A673 (cell line): ENCODE measurements around the gene ETDB. TPM values are rescaled to one million over a fixed set of nuclear protein-coding genes. Genes with fewer than 3 reads are reported as not detected.

Experiments
- BruUV-seq: library from RNA; stranded (reverse); fragments of 400-500 nt; replicated peaks from 2 replicates; lab custom pipeline; 2021; lab: Mats Ljungman, UMichigan
- CTCF ChIA-PET: fragments of 300-600 bp; sonication (Branson Sonifier 250); formaldehyde crosslinking; loops from one replicate; lab custom pipeline; 2022; ENCODE audit warnings: antibody characterized with exemption; lab: Charles Lee
- POLR2A ChIA-PET: fragments of 300-600 bp; sonication (Branson Sonifier 250); formaldehyde crosslinking; loops from one replicate; lab custom pipeline; 2022; ENCODE audit warnings: antibody characterized with exemption; ENCODE audit not compliant: low non-redundant PET; lab: Charles Lee
- DNase-seq: peaks from one replicate; pipeline ENCODE4 v3.0.0-alpha.2; 2015; ENCODE audit warnings: low spot score
- H3K27ac ChIP-seq: fragments of 200-600 bp; sonication (generic); 2 replicates; pipeline ENCODE4 v1.5.1; 2016; ENCODE audit warnings: mixed run types, low read depth, mild to moderate bottlenecking, mixed read lengths, antibody characterized with exemption, low read length; ENCODE audit not compliant: poor library complexity, severe bottlenecking
- H3K27me3 ChIP-seq: fragments of 200-600 bp; sonication (generic); replicated peaks from 2 replicates; pipeline ENCODE4 v1.6.1; 2017; ENCODE audit warnings: mixed run types, low read depth, mild to moderate bottlenecking, mixed read lengths, antibody characterized with exemption, low read length; ENCODE audit not compliant: insufficient read depth, poor library complexity
- H3K36me3 ChIP-seq: fragments of 200-600 bp; sonication (generic); 2 replicates; pipeline ENCODE4 v1.6.1; 2016; ENCODE audit warnings: mixed run types, mild to moderate bottlenecking, mixed read lengths, antibody characterized with exemption, low read length; ENCODE audit not compliant: insufficient read depth, poor library complexity, severe bottlenecking
- H3K4me1 ChIP-seq: fragments of 200-600 bp; sonication (generic); 2 replicates; pipeline ENCODE4 v1.6.1; 2017; ENCODE audit warnings: mixed run types, mild to moderate bottlenecking, mixed read lengths, antibody characterized with exemption, low read length; ENCODE audit not compliant: insufficient read depth, poor library complexity, severe bottlenecking
- H3K4me3 ChIP-seq: fragments of 200-600 bp; sonication (generic); 2 replicates; pipeline ENCODE4 v1.5.1; 2016; ENCODE audit warnings: low read depth, mixed run types, mild to moderate bottlenecking, mixed read lengths, low read length; ENCODE audit not compliant: poor library complexity, severe bottlenecking
- H3K9me3 ChIP-seq: fragments of 200-600 bp; sonication (generic); 2 replicates; pipeline ENCODE4 v1.6.1; 2016; ENCODE audit warnings: mixed run types, low read depth, mild to moderate bottlenecking, mixed read lengths, antibody characterized with exemption, low read length; ENCODE audit not compliant: poor library complexity, severe bottlenecking
- CTCF ChIP-seq: fragments of 300-800, 200-600 bp; sonication (generic); conservative IDR thresholded peaks from 2 replicates; pipeline ENCODE4 v1.5.1; 2017; ENCODE audit warnings: low read depth, mild to moderate bottlenecking, antibody characterized with exemption, low read length, moderate library complexity, mixed read lengths
- EZH2 ChIP-seq: fragments of 200-600 bp; sonication (generic); IDR thresholded peaks from 2 replicates; pipeline ENCODE4 v1.6.1; 2017; ENCODE audit warnings: borderline replicate concordance, low read depth, mild to moderate bottlenecking, mixed read lengths, antibody characterized with exemption, low read length; ENCODE audit not compliant: poor library complexity, severe bottlenecking
- intact Hi-C: fragments of 100-400 bp; cut with micrococcal nuclease; formaldehyde crosslinking; loops from one replicate; pipeline ENCODE4 v1.10.0; 2022; ENCODE audit not compliant: unreplicated experiment
- total RNA-seq: library from RNA; stranded (reverse); gene quantifications from 2 replicates; pipeline ENCODE4 v1.2.3, GENCODE V29; 2021

ETDB gene
- total RNA-seq, 1 experiment from 2014 or later = not detected

GRCh38 chrX:135114392-135114791, 5.9 kb downstream of the ETDB start:
- Histone ChIP-seq H3K4me1 (no peaks in the 10 kb centered on the region), H3K36me3 (no peaks in the 10 kb centered on the region), H3K4me3 (no peak overlapping the region), H3K27ac (no peak overlapping the region), H3K27me3 (no peaks in the 10 kb centered on the region), H3K9me3 (no peaks in the 10 kb centered on the region)
- no peak for DNase-seq
- no TSS peak for BruUV-seq
- intact Hi-C loops = loop anchor here (5.0 kb wide), 1 partner anchor 78 kb away; no protein-coding TSS in a partner anchor
- CTCF ChIA-PET = no interaction called here
- TF ChIP-seq EZH2 (no peak), CTCF (no peak)
- POLR2A ChIA-PET = no interaction called here

- Histone ChIP-seq H3K4me3 (no peak overlapping the region), H3K27me3 (no peaks in the 10 kb centered on the region), H3K9me3 (no peaks in the 10 kb centered on the region), H3K4me1 (no peaks in the 10 kb centered on the region), H3K27ac (no peak overlapping the region), H3K36me3 (no peaks in the 10 kb centered on the region)
- no TSS peak for BruUV-seq
- DNase-seq = no peak
- CTCF ChIA-PET = interaction anchor here (1.7 kb wide), 1 partner anchor 73 kb away, joined by 6 read pairs; no protein-coding TSS in a partner anchor
- no peak for TF ChIP-seq CTCF
- no peak for TF ChIP-seq EZH2
- POLR2A ChIA-PET = no interaction called here
- intact Hi-C loops = loop anchor here (5.0 kb wide), 1 partner anchor 80 kb away; no protein-coding TSS in a partner anchor
These were observed 7.6 kb downstream of the ETDB start for GRCh38 chrX:135112743-135113142.

- peak; percentile 79 for TF ChIP-seq CTCF
- no peak for TF ChIP-seq EZH2
- H3K36me3 ChIP-seq = no peaks in the 10 kb centered on the region
- no peaks in the 10 kb centered on the region for H3K4me1 ChIP-seq
- BruUV-seq = no TSS peak
- H3K4me3 ChIP-seq = no peak overlapping the region
- H3K27ac ChIP-seq = no peak overlapping the region
- DNase-seq = peak; percentile 54
- POLR2A ChIA-PET = interaction anchor here (0.6 kb wide), 1 partner anchor 100 kb away, joined by 3 read pairs; no protein-coding TSS in a partner anchor
- CTCF ChIA-PET = interaction anchor here (1.7 kb wide), 1 partner anchor 74 kb away, joined by 6 read pairs; no protein-coding TSS in a partner anchor
- intact Hi-C loops = loop anchor here (5.0 kb wide), 1 partner anchor 80 kb away; no protein-coding TSS in a partner anchor
- H3K9me3 ChIP-seq = no peaks in the 10 kb centered on the region
- H3K27me3 ChIP-seq = no peaks in the 10 kb centered on the region
These were observed 8.1 kb downstream of the ETDB start for GRCh38 chrX:135112096-135112729.
